GM23338 (cell line): ENCODE measurements around the gene PCYT2. TPM values are rescaled to one million over a fixed set of nuclear protein-coding genes. Genes with fewer than 3 reads are reported as not detected.

Experiments
- ATAC-seq: fragments of 200-7000 bp; cut with Tn5 transposase; 3 replicates; pipeline ENCODE4 v1.9.1; 2020
- DNase-seq: peaks from one replicate; pipeline ENCODE4 v3.0.0-alpha.2; 2015; ENCODE audit warnings: low spot score
- H2AFZ ChIP-seq: fragments of 200-600 bp; sonication (generic); 2 replicates; pipeline ENCODE4 v1.8.0; 2016; ENCODE audit warnings: antibody characterized with exemption, mild to moderate bottlenecking, moderate library complexity
- H3F3A ChIP-seq: fragments of 200-600 bp; sonication (generic); replicated peaks from 2 replicates; pipeline ENCODE4 v1.8.0; 2017; ENCODE audit warnings: antibody characterized with exemption, mixed run types, low read depth
- H3K27ac ChIP-seq: fragments of 200-600 bp; sonication (generic); 2 replicates; pipeline ENCODE4 v1.6.1; 2016; ENCODE audit warnings: low read depth
- H3K27me3 ChIP-seq: fragments of 200-600 bp; sonication (generic); 2 replicates; pipeline ENCODE4 v1.8.0; 2016; ENCODE audit warnings: mild to moderate bottlenecking, mixed run types, moderate library complexity; ENCODE audit not compliant: insufficient read depth
- H3K36me3 ChIP-seq: fragments of 200-600 bp; sonication (generic); 2 replicates; pipeline ENCODE4 v1.8.0; 2016; ENCODE audit warnings: mild to moderate bottlenecking; ENCODE audit not compliant: insufficient read depth
- H3K4me1 ChIP-seq: fragments of 200-600 bp; sonication (generic); 2 replicates; pipeline ENCODE4 v1.8.0; 2016; ENCODE audit warnings: mild to moderate bottlenecking, moderate library complexity; ENCODE audit not compliant: insufficient read depth
- H3K4me2 ChIP-seq: fragments of 200-600 bp; sonication (generic); 2 replicates; pipeline ENCODE4 v1.7.1; 2017; ENCODE audit warnings: mixed run types
- H3K4me3 ChIP-seq: fragments of 200-600 bp; sonication (generic); 2 replicates; pipeline ENCODE4 v1.6.1; 2016; ENCODE audit warnings: mixed run types
- H3K79me2 ChIP-seq: fragments of 200-600 bp; sonication (generic); replicated peaks from 2 replicates; pipeline ENCODE4 v1.8.0; 2017; ENCODE audit warnings: mild to moderate bottlenecking; ENCODE audit not compliant: insufficient read depth
- H3K9me2 ChIP-seq: fragments of 200-600 bp; sonication (generic); 2 replicates; pipeline ENCODE4 v1.8.0; 2017; ENCODE audit not compliant: insufficient read depth
- H4K20me1 ChIP-seq: fragments of 200-600 bp; sonication (generic); replicated peaks from 2 replicates; pipeline ENCODE4 v1.8.0; 2017; ENCODE audit warnings: mild to moderate bottlenecking; ENCODE audit not compliant: insufficient read depth
- H3K27ac Mint-ChIP-seq: 2 replicates; pipeline ENCODE4 v1.8.0; 2020; ENCODE audit warnings: inconsistent platforms, mild to moderate bottlenecking, moderate library complexity, mixed read lengths
- H3K27me3 Mint-ChIP-seq: 3 replicates; pipeline ENCODE4 v1.8.0; 2022; ENCODE audit warnings: low read depth, mild to moderate bottlenecking, moderate library complexity, mixed read lengths, inconsistent platforms; ENCODE audit not compliant: insufficient read depth, poor library complexity
- H3K36me3 Mint-ChIP-seq: 3 replicates; pipeline ENCODE4 v1.8.0; 2021; ENCODE audit warnings: low read depth, mild to moderate bottlenecking, inconsistent platforms, moderate library complexity, mixed read lengths
- H3K4me1 Mint-ChIP-seq: 3 replicates; pipeline ENCODE4 v1.8.0; 2020; ENCODE audit warnings: mild to moderate bottlenecking, inconsistent platforms, mixed read lengths
- H3K4me3 Mint-ChIP-seq: 3 replicates; pipeline ENCODE4 v1.8.0; 2021; ENCODE audit warnings: moderate library complexity, mild to moderate bottlenecking, inconsistent platforms, mixed read lengths
- H3K9me3 Mint-ChIP-seq: 3 replicates; pipeline ENCODE4 v1.8.0; 2020; ENCODE audit warnings: moderate library complexity, mild to moderate bottlenecking, inconsistent platforms, mixed read lengths
- CREB1 ChIP-seq: fragments of 250-450 bp; sonication (Bioruptor Pico); IDR thresholded peaks from 2 replicates; pipeline ENCODE4 v1.5.0; 2020; ENCODE audit warnings: low read depth, mild to moderate bottlenecking, moderate library complexity
- ETS1 ChIP-seq: IDR thresholded peaks from 2 replicates; pipeline ENCODE4 v1.6.1; 2016; ENCODE audit warnings: antibody characterized with exemption
- EZH2 ChIP-seq: fragments of 200-600 bp; sonication (generic); IDR thresholded peaks from one replicate; pipeline ENCODE4 v1.8.0; 2017; ENCODE audit warnings: antibody characterized with exemption, mild to moderate bottlenecking, low read depth; ENCODE audit not compliant: unreplicated experiment
- JUNB ChIP-seq: IDR thresholded peaks from one replicate; pipeline ENCODE4 v1.6.1; 2016; ENCODE audit warnings: antibody characterized with exemption; ENCODE audit not compliant: unreplicated experiment
- NANOG ChIP-seq: IDR thresholded peaks from 2 replicates; pipeline ENCODE4 v1.6.1; 2016; ENCODE audit warnings: antibody characterized with exemption, borderline replicate concordance
- POLR2AphosphoS5 ChIP-seq: IDR thresholded peaks from 2 replicates; pipeline ENCODE4 v1.6.1; 2016; ENCODE audit warnings: antibody characterized with exemption, low read depth
- STAT1 ChIP-seq: IDR thresholded peaks from one replicate; pipeline ENCODE4 v1.6.1; 2016; ENCODE audit warnings: antibody characterized with exemption; ENCODE audit not compliant: unreplicated experiment
- ZNF114 ChIP-seq: fragments of 250-450 bp; sonication (Bioruptor Pico); IDR thresholded peaks from 2 replicates; pipeline ENCODE4 v1.5.0; 2020; ENCODE audit warnings: mild to moderate bottlenecking, moderate library complexity
- ZNF331 ChIP-seq: fragments of 250-450 bp; sonication (Bioruptor Pico); IDR thresholded peaks from 2 replicates; pipeline ENCODE4 v1.5.0; 2020; ENCODE audit warnings: low read depth, mild to moderate bottlenecking, moderate library complexity
- polyA plus RNA-seq: library from polyadenylated mRNA; unstranded; fragments of >200 nt; fragmentation: Nextera tagmentation; extraction: Ambion mirVana; gene quantifications from 2 replicates; pipeline ENCODE4 v1.2.1, GENCODE V29; 2016
- total RNA-seq: library from RNA; depleted of rRNA; stranded (reverse); fragments of >200 nt; shearing (Covaris generic); gene quantifications from 2 replicates; pipeline ENCODE4 v1.2.3, GENCODE V29; 2014
- TF ChIP-seq, protein P1 (sequence below): IDR thresholded peaks from one replicate; pipeline ENCODE4 v1.6.1; 2018; ENCODE audit warnings: antibody characterized with exemption; ENCODE audit not compliant: unreplicated experiment
- TF ChIP-seq, protein P2 (sequence below), 2 experiments: fragments of 200-600 bp in 1 of 2; sonication (generic) in 1 of 2; conservative IDR thresholded peaks; 2 replicates each; pipeline versions ENCODE4 v1.5.1 to v1.6.1; 2016 to 2017; ENCODE audit warnings: antibody characterized with exemption in 2 of 2, low read depth in 2 of 2, mild to moderate bottlenecking in 2 of 2, moderate library complexity in 1 of 2

PCYT2 gene
- total and polyA plus RNA-seq, 2 experiments from 2014 or later, result 51.6 to 82.9 TPM

GRCh38 chr17:81950501-81950900, 39.3 kb upstream of the PCYT2 start (continued):
- TF ChIP-seq, protein P1, sequence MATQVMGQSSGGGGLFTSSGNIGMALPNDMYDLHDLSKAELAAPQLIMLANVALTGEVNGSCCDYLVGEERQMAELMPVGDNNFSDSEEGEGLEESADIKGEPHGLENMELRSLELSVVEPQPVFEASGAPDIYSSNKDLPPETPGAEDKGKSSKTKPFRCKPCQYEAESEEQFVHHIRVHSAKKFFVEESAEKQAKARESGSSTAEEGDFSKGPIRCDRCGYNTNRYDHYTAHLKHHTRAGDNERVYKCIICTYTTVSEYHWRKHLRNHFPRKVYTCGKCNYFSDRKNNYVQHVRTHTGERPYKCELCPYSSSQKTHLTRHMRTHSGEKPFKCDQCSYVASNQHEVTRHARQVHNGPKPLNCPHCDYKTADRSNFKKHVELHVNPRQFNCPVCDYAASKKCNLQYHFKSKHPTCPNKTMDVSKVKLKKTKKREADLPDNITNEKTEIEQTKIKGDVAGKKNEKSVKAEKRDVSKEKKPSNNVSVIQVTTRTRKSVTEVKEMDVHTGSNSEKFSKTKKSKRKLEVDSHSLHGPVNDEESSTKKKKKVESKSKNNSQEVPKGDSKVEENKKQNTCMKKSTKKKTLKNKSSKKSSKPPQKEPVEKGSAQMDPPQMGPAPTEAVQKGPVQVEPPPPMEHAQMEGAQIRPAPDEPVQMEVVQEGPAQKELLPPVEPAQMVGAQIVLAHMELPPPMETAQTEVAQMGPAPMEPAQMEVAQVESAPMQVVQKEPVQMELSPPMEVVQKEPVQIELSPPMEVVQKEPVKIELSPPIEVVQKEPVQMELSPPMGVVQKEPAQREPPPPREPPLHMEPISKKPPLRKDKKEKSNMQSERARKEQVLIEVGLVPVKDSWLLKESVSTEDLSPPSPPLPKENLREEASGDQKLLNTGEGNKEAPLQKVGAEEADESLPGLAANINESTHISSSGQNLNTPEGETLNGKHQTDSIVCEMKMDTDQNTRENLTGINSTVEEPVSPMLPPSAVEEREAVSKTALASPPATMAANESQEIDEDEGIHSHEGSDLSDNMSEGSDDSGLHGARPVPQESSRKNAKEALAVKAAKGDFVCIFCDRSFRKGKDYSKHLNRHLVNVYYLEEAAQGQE, result no peak
- TF ChIP-seq STAT1, result no peak
- no peak for TF ChIP-seq ZNF114 (CRISPR knock-in tag)
- TF ChIP-seq CREB1, result no peak
- TF ChIP-seq NANOG, result no peak
- TF ChIP-seq, protein P2, sequence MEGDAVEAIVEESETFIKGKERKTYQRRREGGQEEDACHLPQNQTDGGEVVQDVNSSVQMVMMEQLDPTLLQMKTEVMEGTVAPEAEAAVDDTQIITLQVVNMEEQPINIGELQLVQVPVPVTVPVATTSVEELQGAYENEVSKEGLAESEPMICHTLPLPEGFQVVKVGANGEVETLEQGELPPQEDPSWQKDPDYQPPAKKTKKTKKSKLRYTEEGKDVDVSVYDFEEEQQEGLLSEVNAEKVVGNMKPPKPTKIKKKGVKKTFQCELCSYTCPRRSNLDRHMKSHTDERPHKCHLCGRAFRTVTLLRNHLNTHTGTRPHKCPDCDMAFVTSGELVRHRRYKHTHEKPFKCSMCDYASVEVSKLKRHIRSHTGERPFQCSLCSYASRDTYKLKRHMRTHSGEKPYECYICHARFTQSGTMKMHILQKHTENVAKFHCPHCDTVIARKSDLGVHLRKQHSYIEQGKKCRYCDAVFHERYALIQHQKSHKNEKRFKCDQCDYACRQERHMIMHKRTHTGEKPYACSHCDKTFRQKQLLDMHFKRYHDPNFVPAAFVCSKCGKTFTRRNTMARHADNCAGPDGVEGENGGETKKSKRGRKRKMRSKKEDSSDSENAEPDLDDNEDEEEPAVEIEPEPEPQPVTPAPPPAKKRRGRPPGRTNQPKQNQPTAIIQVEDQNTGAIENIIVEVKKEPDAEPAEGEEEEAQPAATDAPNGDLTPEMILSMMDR (conservative IDR thresholded peaks at IDR 0.05; ENCODE audit: low read depth in 2 of 2), result no peak
- TF ChIP-seq ETS1, result no peak
- TF ChIP-seq JUNB, result no peak
- no peak for TF ChIP-seq POLR2AphosphoS5
- TF ChIP-seq ZNF331 (CRISPR knock-in tag), result no peak

GRCh38 chr17:81948635-81949378, 37.6 kb upstream of the PCYT2 start:
- no peak for ATAC-seq
- Histone ChIP-seq H3K36me3 (no peaks in the 10 kb centered on the region), H2AFZ (no peak overlapping the region), H4K20me1 (no peaks in the 10 kb centered on the region; the same call in 1 of the 2 replicates), H3K27ac (no peak overlapping the region), H3K4me2 (no peak overlapping the region), H3K27me3 (no peaks in the 10 kb centered on the region), H3K4me1 (peaks cover 4% of the 10 kb centered on the region), H3F3A (no peaks in the 10 kb centered on the region), H3K79me2 (no peaks in the 10 kb centered on the region), H3K9me2 (no peaks in the 10 kb centered on the region), H3K4me3 (no peak overlapping the region)
- no peak overlapping the region for H3K4me3 Mint-ChIP-seq
- H3K36me3 Mint-ChIP-seq, result no peaks in the 10 kb centered on the region
- peaks cover 3% of the 10 kb centered on the region; the same call in 1 of the 3 replicates for H3K4me1 Mint-ChIP-seq
- peaks cover 16% of the 10 kb centered on the region for H3K27me3 Mint-ChIP-seq
- H3K9me3 Mint-ChIP-seq, result no peaks in the 10 kb centered on the region; the same call in 2 of the 3 replicates
- H3K27ac Mint-ChIP-seq, result no peak overlapping the region
- DNase-seq, result no peak
- TF ChIP-seq, protein P2 (conservative IDR thresholded peaks at IDR 0.05; ENCODE audit: low read depth in 2 of 2), result no peak
- TF ChIP-seq NANOG, result no peak
- TF ChIP-seq EZH2, result no peak
